Stimulated activated CD4-positive, alpha-beta T cell treated with anti-CD3 and anti-CD28 coated beads, TNF-alpha, amount 100 ng/mL, for 4 hours (primary cell): ENCODE data around the gene MRPL12.
A peak's percentile ranks its signal among the peaks of the same experiment; 100 is the strongest.
"Not testable (repeated sequence)": the region's sequence is repeated elsewhere in the genome, so short reads cannot be mapped to it uniquely, and the experiment has no call there.

Source experiments
- DNase-seq, 3 experiments: peaks; one replicate each; pipeline ENCODE4 v3.0.0-alpha.2; 2020; ENCODE audit warnings: low read depth in 3 of 3

The MRPL12 gene

GRCh38 chr17:81716674-81716996, 13.5 kb downstream of the MRPL12 start:
- no peak for DNase-seq

GRCh38 chr17:81717049-81717765, 14.0 kb downstream of the MRPL12 start:
- DNase-seq: no peak

- no peak for DNase-seq
These were observed 14.6 kb downstream of the MRPL12 start for GRCh38 chr17:81717766-81718089.

GRCh38 chr17:81719410-81720266, 16.5 kb downstream of the MRPL12 start:
- no peak for DNase-seq

GRCh38 chr17:81720267-81721071, 17.3 kb downstream of the MRPL12 start:
- no peak for DNase-seq

- DNase-seq: no peak
These were observed 19.3 kb downstream of the MRPL12 start for GRCh38 chr17:81722184-81723120.

GRCh38 chr17:81723651-81724209, 20.6 kb downstream of the MRPL12 start:
- no peak for DNase-seq

GRCh38 chr17:81725439-81725838, 22.3 kb downstream of the MRPL12 start:
- no peak for DNase-seq

GRCh38 chr17:81726004-81726403, 22.8 kb downstream of the MRPL12 start:
- no peak for DNase-seq

- DNase-seq: no peak
These were observed 24.3 kb downstream of the MRPL12 start for GRCh38 chr17:81727324-81728031.

GRCh38 chr17:81733507-81734404, 30.6 kb downstream of the MRPL12 start:
- peak; percentile 44 to 46 (median 46) for DNase-seq

GRCh38 chr17:81734405-81735263, 31.5 kb downstream of the MRPL12 start:
- DNase-seq: no peak

- no peak for DNase-seq
These were observed 32.3 kb downstream of the MRPL12 start for GRCh38 chr17:81735264-81736102.

GRCh38 chr17:81737947-81738800, 35.0 kb downstream of the MRPL12 start:
- DNase-seq: no peak

- DNase-seq: no peak
These were observed 35.7 kb downstream of the MRPL12 start for GRCh38 chr17:81738801-81739393.

GRCh38 chr17:81739593-81739992, 36.4 kb downstream of the MRPL12 start:
- DNase-seq: not testable (repeated sequence)
